Kidney epithelial cell (primary cell): ENCODE measurements around the gene ILK. TPM values are rescaled to one million over a fixed set of nuclear protein-coding genes. Genes with fewer than 3 reads are reported as not detected.

Experiments used
- DNase-seq: peaks from one replicate; pipeline ENCODE4 v3.0.0-alpha.2; 2010; ENCODE audit warnings: low read depth
- H3K27me3 ChIP-seq: 2 replicates; pipeline ENCODE4 v1.6.0; 2011; ENCODE audit warnings: low read length; ENCODE audit not compliant: control insufficient read depth, insufficient read depth
- H3K36me3 ChIP-seq: 2 replicates; pipeline ENCODE4 v1.5.1; 2011; ENCODE audit warnings: low read length; ENCODE audit not compliant: control insufficient read depth, insufficient read depth
- H3K4me3 ChIP-seq: 2 replicates; pipeline ENCODE4 v1.5.1; 2011; ENCODE audit warnings: low read depth, mild to moderate bottlenecking, control low read depth, low read length
- CTCF ChIP-seq: IDR thresholded peaks from 2 replicates; pipeline ENCODE4 v1.5.1; 2011; ENCODE audit warnings: mild to moderate bottlenecking, moderate library complexity, low read length, control low read depth, inconsistent platforms; ENCODE audit not compliant: insufficient read depth, poor library complexity, severe bottlenecking
- total RNA-seq: library from RNA; depleted of rRNA; stranded (reverse); fragments of >200 nt; gene quantifications from 2 replicates; pipeline ENCODE4 v1.2.3, GENCODE V29; 2015

ILK gene
- total RNA-seq, 1 donor from 2014 or later = 154 TPM

- Histone ChIP-seq H3K36me3 (no peaks in the 10 kb centered on the region), H3K27me3 (peaks cover 26% of the 10 kb centered on the region), H3K4me3 (no peak overlapping the region)
- DNase-seq = no peak
- no peak for TF ChIP-seq CTCF
Observed at GRCh38 chr11:6650104-6650503, 46.5 kb downstream of the ILK start.

GRCh38 chr11:6650980-6651379, 47.4 kb downstream of the ILK start:
- H3K27me3 ChIP-seq = peaks cover 30% of the 10 kb centered on the region
- no peak for DNase-seq
- no peak for TF ChIP-seq CTCF

GRCh38 chr11:6652182-6652581, 48.6 kb downstream of the ILK start:
- Histone ChIP-seq H3K4me3 (no peak overlapping the region), H3K27me3 (peaks cover 42% of the 10 kb centered on the region), H3K36me3 (no peaks in the 10 kb centered on the region)
- no peak for TF ChIP-seq CTCF
- DNase-seq = no peak

More at GRCh38 chr11:6650980-6651379, 47.4 kb downstream of the ILK start:
- H3K36me3 ChIP-seq = no peaks in the 10 kb centered on the region
- H3K4me3 ChIP-seq = no peak overlapping the region

- Histone ChIP-seq H3K27me3 (peaks cover 42% of the 10 kb centered on the region), H3K36me3 (no peaks in the 10 kb centered on the region), H3K4me3 (no peak overlapping the region)
- no peak for TF ChIP-seq CTCF
- no peak for DNase-seq
Observed at GRCh38 chr11:6653097-6653496, 49.5 kb downstream of the ILK start.

- no peak for DNase-seq
- H3K27me3 ChIP-seq = peaks cover 42% of the 10 kb centered on the region
- no peak for TF ChIP-seq CTCF
- H3K36me3 ChIP-seq = no peaks in the 10 kb centered on the region
- no peak overlapping the region for H3K4me3 ChIP-seq
Observed at GRCh38 chr11:6653656-6654055, 50.1 kb downstream of the ILK start.

GRCh38 chr11:6654281-6655019, 50.9 kb downstream of the ILK start:
- H3K36me3 ChIP-seq = no peaks in the 10 kb centered on the region
- H3K27me3 ChIP-seq = peaks cover 40% of the 10 kb centered on the region
- no peak for TF ChIP-seq CTCF
- no peak overlapping the region for H3K4me3 ChIP-seq
- DNase-seq = no peak
